Uterus (tissue), 2 donors: ENCODE results near the gene C3orf18.

Source experiments
- POLR2A ChIP-seq, 2 donors: fragments of 450-650 bp; IDR thresholded peaks; one replicate each; pipeline ENCODE4 v1.6.1; 2016; ENCODE audit warnings: antibody characterized with exemption in 2 of 2, mild to moderate bottlenecking in 1 of 2, moderate library complexity in 1 of 2
- TF ChIP-seq, protein P1 (sequence below), 4 experiments: fragments of 200-600 bp in 2 of 4; fragments of 450-650 bp in 2 of 4; sonication (generic) in 2 of 4; IDR thresholded peaks; one replicate each; pipeline ENCODE4 v1.5.1; 2016 to 2019; ENCODE audit warnings: antibody characterized with exemption in 4 of 4, mild to moderate bottlenecking in 2 of 4, moderate library complexity in 1 of 4

- TF ChIP-seq, protein P1, sequence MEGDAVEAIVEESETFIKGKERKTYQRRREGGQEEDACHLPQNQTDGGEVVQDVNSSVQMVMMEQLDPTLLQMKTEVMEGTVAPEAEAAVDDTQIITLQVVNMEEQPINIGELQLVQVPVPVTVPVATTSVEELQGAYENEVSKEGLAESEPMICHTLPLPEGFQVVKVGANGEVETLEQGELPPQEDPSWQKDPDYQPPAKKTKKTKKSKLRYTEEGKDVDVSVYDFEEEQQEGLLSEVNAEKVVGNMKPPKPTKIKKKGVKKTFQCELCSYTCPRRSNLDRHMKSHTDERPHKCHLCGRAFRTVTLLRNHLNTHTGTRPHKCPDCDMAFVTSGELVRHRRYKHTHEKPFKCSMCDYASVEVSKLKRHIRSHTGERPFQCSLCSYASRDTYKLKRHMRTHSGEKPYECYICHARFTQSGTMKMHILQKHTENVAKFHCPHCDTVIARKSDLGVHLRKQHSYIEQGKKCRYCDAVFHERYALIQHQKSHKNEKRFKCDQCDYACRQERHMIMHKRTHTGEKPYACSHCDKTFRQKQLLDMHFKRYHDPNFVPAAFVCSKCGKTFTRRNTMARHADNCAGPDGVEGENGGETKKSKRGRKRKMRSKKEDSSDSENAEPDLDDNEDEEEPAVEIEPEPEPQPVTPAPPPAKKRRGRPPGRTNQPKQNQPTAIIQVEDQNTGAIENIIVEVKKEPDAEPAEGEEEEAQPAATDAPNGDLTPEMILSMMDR (IDR thresholded peaks at IDR 0.05), result no peak
- TF ChIP-seq POLR2A (IDR thresholded peaks at IDR 0.05), result no peak
Observed at GRCh38 chr3:50574444-50574831, 6.9 kb upstream of the C3orf18 start.
